ENCODE data around the gene TOR1B. TPM values are rescaled to one million over a fixed set of nuclear protein-coding genes. Genes with fewer than 3 reads are reported as not detected.

TOR1B gene
- total RNA-seq, 1 experiment from 2014 or later, result 19.0 TPM

DNA sequence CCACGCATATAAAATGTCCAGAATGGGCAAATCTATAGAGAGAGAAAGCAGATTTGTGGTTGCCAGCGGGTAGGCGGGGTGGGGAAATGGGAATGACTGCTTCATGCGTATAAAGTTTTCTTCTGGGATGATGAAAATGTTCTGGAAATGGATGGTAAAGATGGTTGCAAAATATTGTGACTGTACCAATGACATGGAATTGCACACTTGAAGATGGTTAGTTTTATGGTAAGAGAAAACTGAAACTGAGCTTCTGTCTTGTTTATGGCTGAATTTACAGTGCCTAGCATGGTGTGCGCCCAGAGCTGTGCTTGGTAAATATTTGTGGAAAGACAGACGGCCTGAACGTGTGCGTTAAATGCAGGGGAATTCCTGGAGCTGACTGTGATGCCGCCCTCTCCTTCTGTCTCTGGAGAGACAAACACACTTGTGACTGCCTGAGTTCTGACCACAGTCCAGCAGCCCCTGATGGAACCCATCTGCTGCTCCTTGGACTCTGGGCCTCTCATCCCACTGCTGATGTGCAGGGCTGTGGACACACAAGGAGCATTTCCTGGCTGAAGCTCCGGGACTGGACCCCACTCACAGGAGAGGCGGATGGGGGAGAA is 41.6 kb upstream of the TOR1B start:
- Histone ChIP-seq H2AFZ (ENCODE audit: low read depth, low read length, poor library complexity, severe bottlenecking) (no peak overlapping the region), H3K9ac (ENCODE audit: low read length) (peak overlapping the region; percentile 28; the same call in 1 of the 2 replicates), H3K4me3 (replicated peaks in 1 of 2; ENCODE audit: low read depth in 1 of 2, low read length in 2 of 2) (0 out of 4 replicates have a peak overlapping the region, but pooled peaks of 1 of the 2 experiments have one; percentile 38), H3K4me1 (ENCODE audit: control insufficient read depth in 1 of 2, insufficient read depth in 2 of 2, low read length in 2 of 2) (peaks cover 31 to 41% of the 10 kb centered on the region in 2 experiments), H4K20me1 (ENCODE audit: insufficient read depth) (no peaks in the 10 kb centered on the region), H3K27me3 (ENCODE audit: insufficient read depth, low read length) (no peaks in the 10 kb centered on the region), H3K9me2 (ENCODE audit: insufficient read depth) (no peaks in the 10 kb centered on the region), H3K9me3 (ENCODE audit: control insufficient read depth in 1 of 2, insufficient read depth in 1 of 2, low read depth in 1 of 2, low read length in 2 of 2) (no peaks in the 10 kb centered on the region), H3K36me3 (ENCODE audit: control insufficient read depth in 1 of 2, insufficient read depth in 2 of 2, low read length in 2 of 2) (no peaks in the 10 kb centered on the region), H3K27ac (ENCODE audit: low read depth, low read length) (peak overlapping the region; percentile 63), H3K79me2 (ENCODE audit: insufficient read depth, low read length) (no peaks in the 10 kb centered on the region), H3K4me2 (ENCODE audit: low read length) (peak overlapping the region; percentile 74)
- TF ChIP-seq RAD21 (IDR thresholded peaks at IDR 0.05; ENCODE audit: low read depth), result no peak
- TF ChIP-seq POLR2A (IDR thresholded peaks at IDR 0.05; ENCODE audit: borderline replicate concordance, extremely low read depth, insufficient read depth, insufficient read length), result no peak
- no peak for TF ChIP-seq ZNF274 (IDR thresholded peaks at IDR 0.05; ENCODE audit: low read depth, low read length)
- TF ChIP-seq TCF7L2 (IDR thresholded peaks at IDR 0.05; ENCODE audit: borderline replicate concordance, extremely low read depth, insufficient read depth, insufficient read length), result no peak
- TF ChIP-seq CEBPB (IDR thresholded peaks at IDR 0.05; ENCODE audit: low read depth), result no peak
- TF ChIP-seq, protein P1, sequence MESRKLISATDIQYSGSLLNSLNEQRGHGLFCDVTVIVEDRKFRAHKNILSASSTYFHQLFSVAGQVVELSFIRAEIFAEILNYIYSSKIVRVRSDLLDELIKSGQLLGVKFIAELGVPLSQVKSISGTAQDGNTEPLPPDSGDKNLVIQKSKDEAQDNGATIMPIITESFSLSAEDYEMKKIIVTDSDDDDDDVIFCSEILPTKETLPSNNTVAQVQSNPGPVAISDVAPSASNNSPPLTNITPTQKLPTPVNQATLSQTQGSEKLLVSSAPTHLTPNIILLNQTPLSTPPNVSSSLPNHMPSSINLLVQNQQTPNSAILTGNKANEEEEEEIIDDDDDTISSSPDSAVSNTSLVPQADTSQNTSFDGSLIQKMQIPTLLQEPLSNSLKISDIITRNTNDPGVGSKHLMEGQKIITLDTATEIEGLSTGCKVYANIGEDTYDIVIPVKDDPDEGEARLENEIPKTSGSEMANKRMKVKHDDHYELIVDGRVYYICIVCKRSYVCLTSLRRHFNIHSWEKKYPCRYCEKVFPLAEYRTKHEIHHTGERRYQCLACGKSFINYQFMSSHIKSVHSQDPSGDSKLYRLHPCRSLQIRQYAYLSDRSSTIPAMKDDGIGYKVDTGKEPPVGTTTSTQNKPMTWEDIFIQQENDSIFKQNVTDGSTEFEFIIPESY (IDR thresholded peaks at IDR 0.05; ENCODE audit: extremely low read depth, insufficient replicate concordance, low read length), result no peak
- TF ChIP-seq FOSL1 (IDR thresholded peaks at IDR 0.05; ENCODE audit: low read depth), result no peak
- TF ChIP-seq, protein P2, sequence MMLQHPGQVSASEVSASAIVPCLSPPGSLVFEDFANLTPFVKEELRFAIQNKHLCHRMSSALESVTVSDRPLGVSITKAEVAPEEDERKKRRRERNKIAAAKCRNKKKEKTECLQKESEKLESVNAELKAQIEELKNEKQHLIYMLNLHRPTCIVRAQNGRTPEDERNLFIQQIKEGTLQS (IDR thresholded peaks at IDR 0.05), result no peak
- TF ChIP-seq EGR1 (IDR thresholded peaks at IDR 0.05; ENCODE audit: low read depth), result no peak
- TF ChIP-seq SIN3A (IDR thresholded peaks at IDR 0.05; ENCODE audit: low read depth), result no peak
- TF ChIP-seq EZH2 (IDR thresholded peaks at IDR 0.05), result no peak
- no peak for TF ChIP-seq POLR2AphosphoS5 (IDR thresholded peaks at IDR 0.05; ENCODE audit: low read depth, low read length)
- TF ChIP-seq ELF1 (IDR thresholded peaks at IDR 0.05; ENCODE audit: borderline replicate concordance, low read depth), result no peak
- BruUV-seq (replicated peaks), result no TSS peak
- CTCF ChIA-PET, result no interaction called here
- no peak for DNase-seq (ENCODE audit: low read depth, low spot score)
- no peak for ATAC-seq
- intact Hi-C loops (cut with micrococcal nuclease), result no loop called here
- RAD21 ChIA-PET (ENCODE audit: low non-redundant PET in 1 of 2, low total read pairs in 2 of 2, uncharacterized antibody in 2 of 2, unreplicated experiment in 2 of 2), result no interaction called here
- POLR2A ChIA-PET, result interaction anchor here (0.7 to 1.3 kb wide), 2 partner anchors 16 to 40 kb away, joined by 3 to 5 read pairs; no protein-coding TSS in a partner anchor
